Gastroesophageal sphincter (tissue), 4 donors: Measurements from ENCODE around the gene AIG1. TPM values are rescaled to one million over a fixed set of nuclear protein-coding genes. Genes with fewer than 3 reads are reported as not detected.
A peak's percentile ranks its signal among the peaks of the same experiment; 100 is the strongest.

ENCODE experiments used
- ATAC-seq: fragments of 150-250 bp; one replicate; pipeline ENCODE4 v1.9.1; 2016; ENCODE audit warnings: mild to moderate bottlenecking, moderate library complexity
- H3K27ac ChIP-seq, 4 donors: fragments of 200-600 bp; sonication (generic) in 3 of 4; 1 replicate in 3 of 4; 2 replicates in 1 of 4; pipeline ENCODE4 v1.5.1; 2016 to 2019
- H3K27me3 ChIP-seq: fragments of 200-600 bp; sonication (generic); one replicate; pipeline ENCODE4 v1.5.1; 2019
- H3K36me3 ChIP-seq, 2 donors: fragments of 200-600 bp; sonication (generic); one replicate each; pipeline ENCODE4 v1.5.1; 2019; ENCODE audit warnings: control low read depth in 1 of 2
- H3K4me1 ChIP-seq, 3 donors: fragments of 200-600 bp; sonication (generic); 1 replicate in 2 of 3; 2 replicates in 1 of 3; pipeline ENCODE4 v1.5.1; 2016 to 2019; ENCODE audit warnings: control low read depth in 2 of 3
- H3K4me3 ChIP-seq, 2 donors: fragments of 200-600 bp; sonication (generic); one replicate each; pipeline ENCODE4 v1.5.1; 2019; ENCODE audit warnings: mild to moderate bottlenecking in 1 of 2, moderate library complexity in 1 of 2
- H3K9me3 ChIP-seq, 3 donors: fragments of 200-600 bp; sonication (generic); one replicate each; pipeline ENCODE4 v1.5.1; 2017 to 2019; ENCODE audit warnings: control low read depth in 2 of 3
- EP300 ChIP-seq: sonication (generic); formaldehyde crosslinking; IDR thresholded peaks from one replicate; pipeline ENCODE4 v1.6.1; 2017; ENCODE audit warnings: antibody characterized with exemption, mild to moderate bottlenecking
- POLR2A ChIP-seq, 2 donors: fragments of 450-650 bp; IDR thresholded peaks; one replicate each; pipeline ENCODE4 v1.6.1; 2017; ENCODE audit warnings: antibody characterized with exemption in 2 of 2, mild to moderate bottlenecking in 2 of 2, moderate library complexity in 1 of 2
- POLR2AphosphoS5 ChIP-seq: sonication (generic); formaldehyde crosslinking; IDR thresholded peaks from one replicate; pipeline ENCODE4 v1.6.1; 2017; ENCODE audit warnings: antibody characterized with exemption
- WGBS, 2 donors: methylation state at CpG; one replicate each; pipeline ENCODE4 v1.1.5; 2018; ENCODE audit warnings: low coverage in 1 of 2; 5-methylcytosine and 5-hydroxymethylcytosine counted together
- total RNA-seq, 4 donors: library from RNA; depleted of rRNA; stranded (reverse); fragments of >200 nt; gene quantifications; one replicate each; pipeline ENCODE4 v1.1.0, GENCODE V29; 2016
- TF ChIP-seq, protein P1 (sequence below), 4 experiments: fragments of 200-600 bp in 2 of 4; fragments of 450-650 bp in 2 of 4; sonication (generic) in 1 of 4; IDR thresholded peaks; one replicate each; pipeline ENCODE4 v1.5.1; 2017 to 2019; ENCODE audit warnings: antibody characterized with exemption in 4 of 4, mild to moderate bottlenecking in 2 of 4, moderate library complexity in 2 of 4

The AIG1 gene
- total RNA-seq, 4 donors from 2014 or later: 24.0 to 42.0 (median 31.5) TPM

DNA sequence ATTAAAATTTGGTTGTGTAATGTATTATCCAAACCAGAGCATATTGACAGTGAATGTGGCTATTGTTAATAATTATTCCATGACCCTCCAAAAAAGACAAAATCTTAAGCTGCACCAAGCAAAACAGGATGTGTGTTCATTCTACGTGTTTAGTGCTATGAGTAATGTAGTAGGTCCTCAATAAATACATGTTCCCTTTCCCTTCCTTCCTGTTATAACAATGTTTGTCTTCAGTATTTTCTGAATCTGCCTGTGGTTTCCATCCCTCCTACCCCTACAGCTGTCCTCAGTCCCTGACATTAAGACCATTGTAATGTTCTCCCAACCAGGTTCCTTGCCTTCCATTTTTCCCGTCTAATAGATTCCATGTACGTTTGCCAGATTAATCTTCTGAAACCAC lies 163.8 kb downstream of the AIG1 start:
- H3K4me3 ChIP-seq: no peak overlapping the region
- H3K27me3 ChIP-seq: no peaks in the 10 kb centered on the region
- H3K36me3 ChIP-seq: no peaks in the 10 kb centered on the region

DNA sequence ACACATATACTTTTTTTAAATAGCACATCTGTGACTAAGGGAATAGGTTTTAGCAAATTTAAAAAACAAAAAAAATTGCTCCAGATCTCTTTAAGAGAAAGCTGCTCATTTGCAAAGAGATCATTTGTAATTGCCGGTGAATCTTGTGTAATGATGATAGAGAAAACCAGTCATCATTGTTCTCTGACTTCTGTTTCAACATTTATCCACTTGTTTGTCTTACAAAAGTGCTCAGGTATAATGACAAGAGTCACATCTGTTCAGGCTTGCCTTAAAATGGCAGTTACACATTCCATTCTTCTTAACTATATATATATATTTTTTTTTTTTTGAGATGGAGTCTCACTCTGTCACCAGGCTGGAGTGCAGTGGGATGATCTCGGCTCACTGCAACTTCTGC lies 165.2 kb downstream of the AIG1 start:
- no peak for ATAC-seq
- Histone ChIP-seq H3K27me3 (no peaks in the 10 kb centered on the region), H3K4me1 (peaks cover 3 to 35% (median 6%) of the 10 kb centered on the region in 3 donors), H3K36me3 (no peaks in the 10 kb centered on the region), H3K27ac (no peak overlapping the region), H3K9me3 (no peaks in the 10 kb centered on the region), H3K4me3 (no peak overlapping the region)
- TF ChIP-seq, protein P1, sequence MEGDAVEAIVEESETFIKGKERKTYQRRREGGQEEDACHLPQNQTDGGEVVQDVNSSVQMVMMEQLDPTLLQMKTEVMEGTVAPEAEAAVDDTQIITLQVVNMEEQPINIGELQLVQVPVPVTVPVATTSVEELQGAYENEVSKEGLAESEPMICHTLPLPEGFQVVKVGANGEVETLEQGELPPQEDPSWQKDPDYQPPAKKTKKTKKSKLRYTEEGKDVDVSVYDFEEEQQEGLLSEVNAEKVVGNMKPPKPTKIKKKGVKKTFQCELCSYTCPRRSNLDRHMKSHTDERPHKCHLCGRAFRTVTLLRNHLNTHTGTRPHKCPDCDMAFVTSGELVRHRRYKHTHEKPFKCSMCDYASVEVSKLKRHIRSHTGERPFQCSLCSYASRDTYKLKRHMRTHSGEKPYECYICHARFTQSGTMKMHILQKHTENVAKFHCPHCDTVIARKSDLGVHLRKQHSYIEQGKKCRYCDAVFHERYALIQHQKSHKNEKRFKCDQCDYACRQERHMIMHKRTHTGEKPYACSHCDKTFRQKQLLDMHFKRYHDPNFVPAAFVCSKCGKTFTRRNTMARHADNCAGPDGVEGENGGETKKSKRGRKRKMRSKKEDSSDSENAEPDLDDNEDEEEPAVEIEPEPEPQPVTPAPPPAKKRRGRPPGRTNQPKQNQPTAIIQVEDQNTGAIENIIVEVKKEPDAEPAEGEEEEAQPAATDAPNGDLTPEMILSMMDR (IDR thresholded peaks at IDR 0.05): no peak
- TF ChIP-seq EP300 (no peak), POLR2A (IDR thresholded peaks at IDR 0.05) (no peak), POLR2AphosphoS5 (no peak)
- WGBS, 2 donors: 80% methylated on average over 1 of the region's 2 CpGs; no CpG with 5 or more reads in 1 of the 2 donors

More for the DNA sequence above, 163.8 kb downstream of the AIG1 start:
- 81 to 91% methylated on average over 3 of the region's 3 CpGs for WGBS, 2 donors
- TF ChIP-seq EP300: no peak
- no peak for TF ChIP-seq POLR2AphosphoS5
- TF ChIP-seq POLR2A (IDR thresholded peaks at IDR 0.05): no peak
- TF ChIP-seq, protein P1 (IDR thresholded peaks at IDR 0.05): no peak
- no peak for ATAC-seq
- no peaks in the 10 kb centered on the region for H3K9me3 ChIP-seq
- H3K4me1 ChIP-seq: peaks cover 3 to 35% (median 6%) of the 10 kb centered on the region in 3 donors
- peak overlapping the region in 2 of 4 donors; percentile 11 to 64 for H3K27ac ChIP-seq

DNA sequence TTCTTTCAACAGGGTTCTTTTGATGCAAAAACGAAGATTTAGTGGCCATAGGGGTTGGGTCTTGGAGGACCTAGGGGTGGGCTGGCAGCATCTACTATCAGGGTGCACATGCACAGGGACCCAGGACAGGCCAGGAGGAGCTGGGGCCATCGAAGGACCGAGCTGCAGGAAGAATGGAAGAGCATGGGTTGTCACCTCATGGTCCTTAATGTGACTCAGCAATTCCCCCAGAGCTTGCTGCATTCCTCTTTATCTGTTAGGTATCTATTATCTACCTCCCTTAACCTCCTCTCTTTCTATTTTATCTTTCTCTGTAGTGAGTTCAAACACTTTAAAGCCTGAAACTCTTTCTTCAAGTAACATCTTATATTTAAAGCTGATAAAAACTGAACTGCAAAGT lies 167.0 kb downstream of the AIG1 start:
- WGBS, 2 donors: 85 to 100% methylated on average over 1 to 2 of the region's 3 CpGs
- Histone ChIP-seq H3K27me3 (no peaks in the 10 kb centered on the region), H3K9me3 (no peaks in the 10 kb centered on the region), H3K27ac (no peak overlapping the region), H3K36me3 (no peaks in the 10 kb centered on the region), H3K4me3 (no peak overlapping the region), H3K4me1 (peaks cover 3 to 19% (median 3%) of the 10 kb centered on the region in 3 donors)
- TF ChIP-seq, protein P1 (IDR thresholded peaks at IDR 0.05): no peak
- no peak for TF ChIP-seq POLR2AphosphoS5
- no peak for TF ChIP-seq EP300
- no peak for TF ChIP-seq POLR2A (IDR thresholded peaks at IDR 0.05)
- ATAC-seq: no peak

DNA sequence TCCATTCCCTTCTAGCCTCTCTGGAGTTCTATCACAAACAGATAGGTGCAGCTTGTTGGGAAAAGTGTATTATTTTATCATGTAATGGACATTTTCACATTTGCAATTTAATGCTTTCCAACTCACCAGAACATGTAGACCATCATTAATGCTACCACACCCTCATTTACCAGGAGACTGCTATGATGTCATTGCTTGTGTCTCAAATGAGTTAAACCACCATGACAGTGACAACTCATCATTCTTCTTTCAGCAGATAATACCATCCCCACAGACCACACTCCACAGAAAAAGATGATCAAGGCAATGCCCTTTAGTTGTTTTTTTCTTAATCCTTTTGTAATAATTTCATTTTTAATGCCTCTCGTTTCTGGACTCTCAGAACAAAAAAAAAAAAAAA lies 168.7 kb downstream of the AIG1 start:
- Histone ChIP-seq H3K27me3 (no peaks in the 10 kb centered on the region), H3K4me3 (no peak overlapping the region), H3K4me1 (peaks cover 0 to 1% (median 0%) of the 10 kb centered on the region in 3 donors), H3K36me3 (no peaks in the 10 kb centered on the region), H3K27ac (no peak overlapping the region), H3K9me3 (no peaks in the 10 kb centered on the region)
- ATAC-seq: no peak
- 81% methylated on average over 1 of the region's 1 CpG; no CpG with 5 or more reads in 1 of the 2 donors for WGBS, 2 donors
- TF ChIP-seq, protein P1 (IDR thresholded peaks at IDR 0.05): no peak
- TF ChIP-seq POLR2A (IDR thresholded peaks at IDR 0.05) (no peak), EP300 (no peak), POLR2AphosphoS5 (no peak)

DNA sequence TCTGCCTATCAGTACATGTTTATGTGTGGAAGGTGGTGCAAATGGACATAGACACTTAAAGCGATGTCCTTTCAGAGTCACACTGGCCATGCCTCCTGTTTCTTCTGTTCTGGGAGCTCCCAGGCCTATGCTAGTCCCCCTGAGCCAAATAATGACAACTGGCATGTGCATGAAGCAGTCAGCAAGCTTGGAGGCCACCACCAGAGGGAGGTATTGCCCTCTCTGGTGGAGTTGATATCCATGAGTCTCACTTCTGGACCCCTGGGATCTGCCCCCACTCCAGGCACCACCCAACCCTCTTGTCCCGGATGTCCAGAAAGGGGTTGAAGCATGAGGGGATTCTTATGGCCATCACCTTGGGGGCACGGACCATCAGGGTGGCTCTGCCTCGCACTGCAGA lies 172.2 kb downstream of the AIG1 start:
- H3K27ac ChIP-seq: no peak overlapping the region
- no peak for ATAC-seq
- no peaks in the 10 kb centered on the region for H3K27me3 ChIP-seq
- WGBS, 2 donors: 100% methylated on average over 1 to 4 of the region's 4 CpGs
- no peaks in the 10 kb centered on the region for H3K9me3 ChIP-seq
- no peak overlapping the region for H3K4me3 ChIP-seq
- TF ChIP-seq POLR2A (IDR thresholded peaks at IDR 0.05): no peak
- TF ChIP-seq, protein P1 (IDR thresholded peaks at IDR 0.05): peak in 3 of 4 experiments; percentile 15 to 47 (median 27)
- H3K36me3 ChIP-seq: no peaks in the 10 kb centered on the region
- no peaks in the 10 kb centered on the region for H3K4me1 ChIP-seq
